HuH-7 (cell line): Measurements from ENCODE around the gene WDFY3.
"Not testable (repeated sequence)": the region's sequence is repeated elsewhere in the genome, so short reads cannot be mapped to it uniquely, and the experiment has no call there.

Experiments
- DNase-seq: peaks from one replicate; pipeline ENCODE4 v3.0.0; 2011; ENCODE audit warnings: low spot score

The WDFY3 gene

GRCh38 chr4:84718699-84719098 lies 247.8 kb downstream of the WDFY3 start:
- DNase-seq: no peak

GRCh38 chr4:84710548-84710947 lies 255.9 kb downstream of the WDFY3 start:
- no peak for DNase-seq

GRCh38 chr4:84708406-84709135 lies 257.9 kb downstream of the WDFY3 start:
- DNase-seq: no peak

GRCh38 chr4:84706286-84706685 lies 260.2 kb downstream of the WDFY3 start:
- DNase-seq: no peak

- DNase-seq: peak; percentile 32
These were observed 267.4 kb downstream of the WDFY3 start for GRCh38 chr4:84699001-84699671.

- no peak for DNase-seq
These were observed 268.8 kb downstream of the WDFY3 start for GRCh38 chr4:84697615-84698201.

- DNase-seq: no peak
These were observed 269.3 kb downstream of the WDFY3 start for GRCh38 chr4:84697159-84697558.

- no peak for DNase-seq
These were observed 274.7 kb downstream of the WDFY3 start for GRCh38 chr4:84691800-84692199.

GRCh38 chr4:84691170-84691691 lies 275.3 kb downstream of the WDFY3 start:
- no peak for DNase-seq

- DNase-seq: no peak
These were observed 276.0 kb downstream of the WDFY3 start for GRCh38 chr4:84690481-84690880.

- DNase-seq: no peak
These were observed 277.3 kb downstream of the WDFY3 start for GRCh38 chr4:84689197-84689596.

GRCh38 chr4:84688605-84689004 lies 277.9 kb downstream of the WDFY3 start:
- DNase-seq: no peak

- no peak for DNase-seq
These were observed 281.4 kb downstream of the WDFY3 start for GRCh38 chr4:84685105-84685504.

- no peak for DNase-seq
These were observed 282.1 kb downstream of the WDFY3 start for GRCh38 chr4:84684361-84684760.

GRCh38 chr4:84683064-84683850 lies 283.2 kb downstream of the WDFY3 start:
- DNase-seq: no peak

GRCh38 chr4:84682661-84683060 lies 283.8 kb downstream of the WDFY3 start:
- DNase-seq: not testable (repeated sequence)

GRCh38 chr4:84681486-84682274 lies 284.8 kb downstream of the WDFY3 start:
- peak; percentile 23 for DNase-seq

- DNase-seq: no peak
These were observed 285.5 kb downstream of the WDFY3 start for GRCh38 chr4:84680956-84681355.

- DNase-seq: no peak
These were observed 287.3 kb downstream of the WDFY3 start for GRCh38 chr4:84678976-84679744.

GRCh38 chr4:84677995-84678394 lies 288.5 kb downstream of the WDFY3 start:
- DNase-seq: no peak

- no peak for DNase-seq
These were observed 289.4 kb downstream of the WDFY3 start for GRCh38 chr4:84677093-84677492.
